Upper lobe of left lung (tissue), 4 donors: ENCODE results near the gene IGFN1.

Source experiments
- CTCF ChIP-seq, 6 experiments: fragments of 450-650 bp in 4 of 6; fragments of 200-600 bp in 2 of 6; sonication (generic) in 2 of 6; IDR thresholded peaks; one replicate each; pipeline ENCODE4 v1.5.1; 2016 to 2019; ENCODE audit warnings: antibody characterized with exemption in 6 of 6
- EP300 ChIP-seq, 4 donors: sonication (generic); formaldehyde crosslinking; IDR thresholded peaks; one replicate each; pipeline ENCODE4 v1.5.1; 2017; ENCODE audit warnings: antibody characterized with exemption in 4 of 4, control low read depth in 2 of 4
- POLR2A ChIP-seq, 4 donors: fragments of 450-650 bp; IDR thresholded peaks; one replicate each; pipeline ENCODE4 v1.5.1; 2016 to 2017; ENCODE audit warnings: antibody characterized with exemption in 4 of 4, mild to moderate bottlenecking in 2 of 4
- POLR2AphosphoS5 ChIP-seq, 2 donors: sonication (generic); formaldehyde crosslinking; IDR thresholded peaks; one replicate each; pipeline ENCODE4 v1.5.1; 2017; ENCODE audit warnings: antibody characterized with exemption in 2 of 2

GRCh38 chr1:201266774-201267173, 76.2 kb downstream of the IGFN1 start:
- no peak for TF ChIP-seq EP300 (IDR thresholded peaks at IDR 0.05)
- no peak for TF ChIP-seq CTCF (IDR thresholded peaks at IDR 0.05)
- no peak for TF ChIP-seq POLR2AphosphoS5 (IDR thresholded peaks at IDR 0.05)
- no peak for TF ChIP-seq POLR2A (IDR thresholded peaks at IDR 0.05)
